Fibroblast of lung (primary cell): ENCODE data around the gene TPMT.

ENCODE experiments used
- CTCF ChIP-seq, 2 donors: IDR thresholded peaks in 1 of 2; conservative IDR thresholded peaks in 1 of 2; 1 replicate in 1 of 2; 2 replicates in 1 of 2; pipeline ENCODE4 v1.5.1; 2011 to 2012; ENCODE audit warnings: low read length in 2 of 2, control low read depth in 1 of 2, inconsistent platforms in 1 of 2, low read depth in 1 of 2, mild to moderate bottlenecking in 1 of 2
- EZH2 ChIP-seq: IDR thresholded peaks from 2 replicates; pipeline ENCODE4 v1.5.1; 2012; ENCODE audit warnings: low read length, control low read depth, mild to moderate bottlenecking; ENCODE audit errors: missing control alignments

GRCh38 chr6:18186033-18186432, 31.2 kb upstream of the TPMT start:
- TF ChIP-seq CTCF (conservative IDR thresholded peaks at IDR 0.05 in 1 of 2, IDR thresholded peaks at IDR 0.05 in 1 of 2; ENCODE audit: low read depth in 1 of 2, low read length in 2 of 2), result no peak
- no peak for TF ChIP-seq EZH2
